ENCODE measurements around the gene COBLL1.
"Not testable (repeated sequence)": the region's sequence is repeated elsewhere in the genome, so short reads cannot be mapped to it uniquely, and the experiment has no call there.

The COBLL1 gene

DNA sequence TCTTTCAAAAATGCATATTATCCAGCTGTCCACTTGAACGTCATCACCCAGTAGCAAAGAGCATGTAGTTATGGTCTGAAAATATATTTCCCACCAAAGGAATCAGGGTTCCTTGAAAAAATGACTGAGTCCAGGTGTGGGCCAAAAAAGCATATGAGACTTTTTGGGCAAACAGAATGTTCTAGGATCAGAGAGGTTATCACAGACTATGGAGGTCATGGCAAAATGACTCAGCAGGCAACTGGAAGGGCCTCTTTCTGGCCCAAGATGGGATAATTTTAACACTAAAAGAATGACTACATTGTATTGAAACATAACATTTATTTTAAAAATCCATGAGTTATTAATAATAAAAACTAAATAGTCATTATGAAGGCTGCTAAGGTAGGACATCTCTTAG is 77.1 kb downstream of the COBLL1 start:
- DNase-seq: no peak
- Histone ChIP-seq H3K4me3 (ENCODE audit: low read depth, low read length) (no peak overlapping the region), H3K9me3 (no peaks in the 10 kb centered on the region), H3K36me3 (no peaks in the 10 kb centered on the region), H3K27me3 (no peaks in the 10 kb centered on the region), H3K4me1 (no peaks in the 10 kb centered on the region)
- TF ChIP-seq, protein P1, sequence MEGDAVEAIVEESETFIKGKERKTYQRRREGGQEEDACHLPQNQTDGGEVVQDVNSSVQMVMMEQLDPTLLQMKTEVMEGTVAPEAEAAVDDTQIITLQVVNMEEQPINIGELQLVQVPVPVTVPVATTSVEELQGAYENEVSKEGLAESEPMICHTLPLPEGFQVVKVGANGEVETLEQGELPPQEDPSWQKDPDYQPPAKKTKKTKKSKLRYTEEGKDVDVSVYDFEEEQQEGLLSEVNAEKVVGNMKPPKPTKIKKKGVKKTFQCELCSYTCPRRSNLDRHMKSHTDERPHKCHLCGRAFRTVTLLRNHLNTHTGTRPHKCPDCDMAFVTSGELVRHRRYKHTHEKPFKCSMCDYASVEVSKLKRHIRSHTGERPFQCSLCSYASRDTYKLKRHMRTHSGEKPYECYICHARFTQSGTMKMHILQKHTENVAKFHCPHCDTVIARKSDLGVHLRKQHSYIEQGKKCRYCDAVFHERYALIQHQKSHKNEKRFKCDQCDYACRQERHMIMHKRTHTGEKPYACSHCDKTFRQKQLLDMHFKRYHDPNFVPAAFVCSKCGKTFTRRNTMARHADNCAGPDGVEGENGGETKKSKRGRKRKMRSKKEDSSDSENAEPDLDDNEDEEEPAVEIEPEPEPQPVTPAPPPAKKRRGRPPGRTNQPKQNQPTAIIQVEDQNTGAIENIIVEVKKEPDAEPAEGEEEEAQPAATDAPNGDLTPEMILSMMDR (IDR thresholded peaks at IDR 0.05; ENCODE audit: low read depth, low read length): no peak

DNA sequence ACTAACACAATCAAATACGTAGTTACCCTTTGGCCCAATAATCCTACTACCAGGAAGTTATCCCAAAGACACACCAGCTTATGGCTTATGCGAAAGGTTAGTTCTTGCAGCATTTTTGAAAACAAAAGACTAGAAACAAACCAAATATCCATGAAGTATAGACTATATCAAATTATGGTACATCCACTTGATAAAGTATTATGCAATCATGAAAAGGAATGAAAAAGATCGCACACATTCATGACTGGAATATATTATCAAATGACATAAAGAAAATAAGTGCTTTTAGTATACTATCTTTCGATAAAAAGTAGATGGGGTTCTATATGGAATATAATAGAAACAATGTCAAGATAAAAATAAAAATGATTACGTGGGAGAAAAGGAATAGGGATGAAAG is 78.2 kb downstream of the COBLL1 start:
- Histone ChIP-seq H3K9me3 (no peaks in the 10 kb centered on the region), H3K4me1 (no peaks in the 10 kb centered on the region), H3K27me3 (no peaks in the 10 kb centered on the region), H3K36me3 (no peaks in the 10 kb centered on the region), H3K4me3 (ENCODE audit: low read depth, low read length) (no peak overlapping the region)
- TF ChIP-seq, protein P1 (IDR thresholded peaks at IDR 0.05; ENCODE audit: low read depth, low read length): no peak
- DNase-seq: no peak

DNA sequence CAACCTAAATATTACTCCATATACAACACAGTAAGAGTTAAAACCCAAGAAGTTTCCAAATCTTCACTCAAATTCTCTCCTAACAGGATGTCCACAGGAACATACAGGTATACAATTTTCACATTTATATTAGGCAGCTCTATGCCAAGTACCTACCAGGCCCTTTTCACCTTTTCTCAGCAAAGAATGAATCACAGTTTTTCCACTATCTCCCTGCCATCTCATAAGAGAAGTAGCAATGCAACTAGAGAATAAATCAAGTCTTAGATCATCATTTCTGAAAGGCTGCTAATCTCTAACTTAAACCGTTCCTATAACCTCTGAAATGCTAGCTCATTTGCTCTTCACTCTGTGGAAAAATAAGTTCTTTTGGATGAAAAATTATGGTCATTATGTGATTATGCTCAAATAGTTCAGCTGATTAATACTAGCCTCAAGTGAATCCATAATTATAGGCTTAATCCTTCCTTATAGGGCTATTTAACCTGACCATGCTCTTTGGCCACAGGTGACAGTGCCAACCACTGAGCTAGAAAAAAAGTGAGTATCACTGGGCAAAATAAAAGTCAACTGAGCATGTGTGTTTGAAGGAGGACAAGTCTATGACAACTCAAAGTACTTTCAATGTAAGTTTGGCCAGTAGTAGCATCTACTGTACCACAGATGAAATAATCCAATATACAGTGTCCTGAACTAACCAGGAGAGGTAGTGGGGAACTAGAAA is 79.7 kb downstream of the COBLL1 start:
- H3K4me1 ChIP-seq: no peaks in the 10 kb centered on the region
- no peaks in the 10 kb centered on the region for H3K27me3 ChIP-seq
- no peak for DNase-seq
- TF ChIP-seq, protein P1 (IDR thresholded peaks at IDR 0.05; ENCODE audit: low read depth, low read length): no peak
- H3K36me3 ChIP-seq: no peaks in the 10 kb centered on the region
- no peaks in the 10 kb centered on the region for H3K9me3 ChIP-seq
- no peak overlapping the region for H3K4me3 ChIP-seq (ENCODE audit: low read depth, low read length)

DNA sequence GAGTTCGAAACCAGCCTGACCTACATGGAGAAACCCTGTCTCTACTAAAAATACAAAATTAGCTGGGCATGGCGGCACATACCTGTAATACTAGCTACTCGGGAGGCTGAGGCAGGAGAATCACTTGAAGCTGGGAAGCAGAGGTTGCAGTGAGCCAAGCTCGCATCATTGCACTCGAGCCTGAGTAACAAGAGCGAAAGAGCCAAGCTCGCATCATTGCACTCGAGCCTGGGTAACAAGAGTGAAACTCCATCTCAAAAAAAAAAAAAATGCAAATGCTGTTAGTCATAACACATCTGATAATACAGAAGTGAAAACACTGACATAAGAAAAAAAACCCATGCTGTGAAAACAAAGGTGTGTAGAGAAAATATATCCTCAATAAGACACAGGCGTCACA is 80.4 kb downstream of the COBLL1 start:
- H3K4me3 ChIP-seq (ENCODE audit: low read depth, low read length); H3K4me1 ChIP-seq; DNase-seq; H3K27me3 ChIP-seq; H3K9me3 ChIP-seq; H3K36me3 ChIP-seq: not testable (repeated sequence)

DNA sequence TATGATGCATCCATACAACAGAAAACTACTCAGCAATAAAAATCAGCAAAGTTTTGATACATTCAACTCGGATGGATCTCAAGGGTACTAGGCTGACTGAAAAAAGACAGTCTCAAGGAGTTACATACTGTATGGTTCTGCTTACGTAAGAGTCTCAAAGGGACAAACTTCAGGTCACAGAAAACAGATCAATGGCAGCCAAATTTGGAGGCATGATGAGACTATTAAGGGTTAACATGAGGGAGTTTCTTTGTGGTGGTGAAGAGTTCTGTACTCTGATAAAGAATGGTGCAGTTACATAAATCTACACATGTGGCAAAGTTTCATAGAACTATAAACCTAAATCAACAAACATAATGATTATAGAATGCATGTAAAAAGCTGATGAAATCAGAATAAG is 81.4 kb downstream of the COBLL1 start:
- no peaks in the 10 kb centered on the region for H3K9me3 ChIP-seq
- H3K4me1 ChIP-seq: no peaks in the 10 kb centered on the region
- no peaks in the 10 kb centered on the region for H3K27me3 ChIP-seq
- TF ChIP-seq, protein P1 (IDR thresholded peaks at IDR 0.05; ENCODE audit: low read depth, low read length): no peak
- H3K36me3 ChIP-seq: no peaks in the 10 kb centered on the region
- no peak overlapping the region for H3K4me3 ChIP-seq (ENCODE audit: low read depth, low read length)
- DNase-seq: no peak

DNA sequence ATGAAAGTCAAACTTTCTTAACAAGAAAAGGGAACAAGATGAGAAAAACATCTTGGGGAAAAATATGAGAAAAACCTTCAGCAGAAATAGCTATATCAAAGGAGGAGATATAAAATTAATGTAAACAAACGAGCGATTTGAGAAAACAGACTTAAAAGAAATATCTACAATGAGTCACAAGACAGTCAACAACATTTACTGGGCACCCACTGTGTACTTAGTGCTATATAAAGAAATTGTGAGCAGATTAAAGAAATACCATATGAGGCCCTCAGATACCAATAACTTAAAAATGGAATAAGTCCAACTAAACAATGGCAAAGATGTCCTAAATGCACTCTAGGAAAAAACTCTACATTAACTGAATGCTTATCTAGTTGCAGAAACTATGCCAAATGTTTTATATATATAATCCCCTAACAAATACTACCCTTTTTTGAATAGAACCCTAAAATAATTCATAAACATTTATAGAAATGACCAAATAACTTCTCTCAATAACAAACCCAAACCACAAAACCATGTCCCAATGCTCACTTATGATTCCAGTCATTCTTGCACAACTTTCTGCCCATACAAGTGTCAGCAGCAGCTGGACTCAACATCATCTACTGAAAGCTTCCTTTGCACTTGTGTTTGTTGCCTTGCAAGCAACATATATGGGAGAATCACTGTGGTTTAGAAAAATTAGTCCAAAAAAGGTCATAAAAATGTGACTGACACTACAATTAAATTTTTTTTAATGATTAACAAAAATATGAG is 83.5 kb downstream of the COBLL1 start:
- no peaks in the 10 kb centered on the region for H3K36me3 ChIP-seq
- H3K4me1 ChIP-seq: no peaks in the 10 kb centered on the region
- no peak for DNase-seq
- H3K27me3 ChIP-seq: no peaks in the 10 kb centered on the region
- no peaks in the 10 kb centered on the region for H3K9me3 ChIP-seq
- TF ChIP-seq, protein P1 (IDR thresholded peaks at IDR 0.05; ENCODE audit: low read depth, low read length): no peak
- H3K4me3 ChIP-seq (ENCODE audit: low read depth, low read length): no peak overlapping the region
